ENCODE measurements around the gene RFT1. TPM values are rescaled to one million over a fixed set of nuclear protein-coding genes. Genes with fewer than 3 reads are reported as not detected.

RFT1 gene
- total and polyA plus RNA-seq, 2 of the 13 experiments (the other 11 are each of a cell fraction or from before 2014, with no cell fraction given), result 23.2 to 37.0 TPM

DNA sequence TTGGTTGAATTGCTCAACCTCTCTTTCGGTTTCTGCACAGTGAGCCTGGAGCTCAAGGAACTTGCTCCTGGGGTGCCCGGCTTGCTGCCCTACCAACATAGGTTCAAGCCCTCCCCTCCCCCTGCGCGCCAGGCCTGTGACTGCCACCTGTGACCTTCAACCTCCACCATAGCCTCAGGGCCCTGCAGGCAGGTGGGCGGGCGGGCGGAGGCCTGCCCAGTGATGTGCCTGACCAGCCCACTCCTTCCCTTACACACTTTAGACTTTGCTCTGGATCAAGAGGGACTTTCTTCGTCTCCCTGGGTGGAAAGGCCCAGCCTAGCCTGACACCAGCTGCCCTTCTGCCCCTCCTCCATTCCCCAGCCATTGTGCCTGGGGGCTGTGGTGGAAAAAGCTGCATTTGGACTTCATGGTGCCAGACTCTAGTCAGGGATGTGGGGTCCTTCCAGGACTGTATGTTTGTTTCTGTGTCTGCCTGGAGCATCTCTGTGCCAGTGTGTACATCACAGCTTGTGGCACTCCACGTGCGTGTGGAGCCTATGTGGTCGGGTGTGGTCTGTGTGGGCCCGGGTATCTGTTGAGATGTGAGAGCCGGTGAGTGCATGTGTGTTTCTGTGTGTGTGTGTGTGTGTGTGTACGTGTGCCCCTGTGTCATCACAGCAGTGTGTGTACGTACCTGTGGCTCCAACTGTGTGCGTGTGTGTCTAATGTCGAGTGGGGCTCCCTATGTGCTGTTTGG is 40.3 kb upstream of the RFT1 start (continued):
- TF ChIP-seq SNAPC2 (CRISPR knock-in tag; IDR thresholded peaks at IDR 0.05) (no peak), CBX5 (CRISPR knock-in tag; IDR thresholded peaks at IDR 0.05; ENCODE audit: borderline replicate concordance) (peak; percentile 42; the same call in 1 of the 2 replicates), ZFP36L2 (CRISPR knock-in tag; IDR thresholded peaks at IDR 0.05) (no peak), ZC3H13 (CRISPR knock-in tag; IDR thresholded peaks at IDR 0.05) (no peak), NFE2L1 (CRISPR knock-in tag; IDR thresholded peaks at IDR 0.05; ENCODE audit: borderline replicate concordance) (no peak), SIN3A (IDR thresholded peaks at IDR 0.05; ENCODE audit: borderline replicate concordance, low read depth, low read length) (0 out of 2 replicates have a peak, but pooled peaks have one; percentile 21), SOX6 (IDR thresholded peaks at IDR 0.05) (no peak), SOX6 (CRISPR knock-in tag; IDR thresholded peaks at IDR 0.05) (peak; percentile 46), XBP1 (CRISPR knock-in tag; IDR thresholded peaks at IDR 0.05) (no peak), WIZ (CRISPR knock-in tag; IDR thresholded peaks at IDR 0.05) (peak; percentile 7; the same call in 1 of the 2 replicates), PLRG1 (conservative IDR thresholded peaks at IDR 0.05) (no peak), TP53 (CRISPR knock-in tag; conservative IDR thresholded peaks at IDR 0.05) (no peak), ZNF382 (CRISPR knock-in tag; IDR thresholded peaks at IDR 0.05; ENCODE audit: borderline replicate concordance) (no peak), ZNF775 (CRISPR knock-in tag; IDR thresholded peaks at IDR 0.05; ENCODE audit: borderline replicate concordance) (no peak), THYN1 (CRISPR knock-in tag; IDR thresholded peaks at IDR 0.05; ENCODE audit: borderline replicate concordance, low read depth) (no peak), FOXJ3 (CRISPR knock-in tag; IDR thresholded peaks at IDR 0.05; ENCODE audit: borderline replicate concordance) (no peak), ZIK1 (CRISPR knock-in tag; IDR thresholded peaks at IDR 0.05; ENCODE audit: borderline replicate concordance, low read depth) (no peak)
- TF ChIP-seq, protein P1, sequence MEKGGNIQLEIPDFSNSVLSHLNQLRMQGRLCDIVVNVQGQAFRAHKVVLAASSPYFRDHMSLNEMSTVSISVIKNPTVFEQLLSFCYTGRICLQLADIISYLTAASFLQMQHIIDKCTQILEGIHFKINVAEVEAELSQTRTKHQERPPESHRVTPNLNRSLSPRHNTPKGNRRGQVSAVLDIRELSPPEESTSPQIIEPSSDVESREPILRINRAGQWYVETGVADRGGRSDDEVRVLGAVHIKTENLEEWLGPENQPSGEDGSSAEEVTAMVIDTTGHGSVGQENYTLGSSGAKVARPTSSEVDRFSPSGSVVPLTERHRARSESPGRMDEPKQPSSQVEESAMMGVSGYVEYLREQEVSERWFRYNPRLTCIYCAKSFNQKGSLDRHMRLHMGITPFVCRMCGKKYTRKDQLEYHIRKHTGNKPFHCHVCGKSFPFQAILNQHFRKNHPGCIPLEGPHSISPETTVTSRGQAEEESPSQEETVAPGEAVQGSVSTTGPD (CRISPR knock-in tag; IDR thresholded peaks at IDR 0.05), result peak; percentile 27; the same call in 1 of the 2 replicates
- TF ChIP-seq, protein P2, sequence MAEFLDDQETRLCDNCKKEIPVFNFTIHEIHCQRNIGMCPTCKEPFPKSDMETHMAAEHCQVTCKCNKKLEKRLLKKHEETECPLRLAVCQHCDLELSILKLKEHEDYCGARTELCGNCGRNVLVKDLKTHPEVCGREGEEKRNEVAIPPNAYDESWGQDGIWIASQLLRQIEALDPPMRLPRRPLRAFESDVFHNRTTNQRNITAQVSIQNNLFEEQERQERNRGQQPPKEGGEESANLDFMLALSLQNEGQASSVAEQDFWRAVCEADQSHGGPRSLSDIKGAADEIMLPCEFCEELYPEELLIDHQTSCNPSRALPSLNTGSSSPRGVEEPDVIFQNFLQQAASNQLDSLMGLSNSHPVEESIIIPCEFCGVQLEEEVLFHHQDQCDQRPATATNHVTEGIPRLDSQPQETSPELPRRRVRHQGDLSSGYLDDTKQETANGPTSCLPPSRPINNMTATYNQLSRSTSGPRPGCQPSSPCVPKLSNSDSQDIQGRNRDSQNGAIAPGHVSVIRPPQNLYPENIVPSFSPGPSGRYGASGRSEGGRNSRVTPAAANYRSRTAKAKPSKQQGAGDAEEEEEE (CRISPR knock-in tag; IDR thresholded peaks at IDR 0.05; ENCODE audit: borderline replicate concordance), result no peak
- TF ChIP-seq, protein P3, sequence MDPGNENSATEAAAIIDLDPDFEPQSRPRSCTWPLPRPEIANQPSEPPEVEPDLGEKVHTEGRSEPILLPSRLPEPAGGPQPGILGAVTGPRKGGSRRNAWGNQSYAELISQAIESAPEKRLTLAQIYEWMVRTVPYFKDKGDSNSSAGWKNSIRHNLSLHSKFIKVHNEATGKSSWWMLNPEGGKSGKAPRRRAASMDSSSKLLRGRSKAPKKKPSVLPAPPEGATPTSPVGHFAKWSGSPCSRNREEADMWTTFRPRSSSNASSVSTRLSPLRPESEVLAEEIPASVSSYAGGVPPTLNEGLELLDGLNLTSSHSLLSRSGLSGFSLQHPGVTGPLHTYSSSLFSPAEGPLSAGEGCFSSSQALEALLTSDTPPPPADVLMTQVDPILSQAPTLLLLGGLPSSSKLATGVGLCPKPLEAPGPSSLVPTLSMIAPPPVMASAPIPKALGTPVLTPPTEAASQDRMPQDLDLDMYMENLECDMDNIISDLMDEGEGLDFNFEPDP (CRISPR knock-in tag; conservative IDR thresholded peaks at IDR 0.05), result 0 out of 2 replicates have a peak, but pooled peaks have one; percentile 63
- TF ChIP-seq, protein P4, sequence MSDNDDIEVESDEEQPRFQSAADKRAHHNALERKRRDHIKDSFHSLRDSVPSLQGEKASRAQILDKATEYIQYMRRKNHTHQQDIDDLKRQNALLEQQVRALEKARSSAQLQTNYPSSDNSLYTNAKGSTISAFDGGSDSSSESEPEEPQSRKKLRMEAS (IDR thresholded peaks at IDR 0.05), result peak; percentile 74
- TF ChIP-seq, protein P5, sequence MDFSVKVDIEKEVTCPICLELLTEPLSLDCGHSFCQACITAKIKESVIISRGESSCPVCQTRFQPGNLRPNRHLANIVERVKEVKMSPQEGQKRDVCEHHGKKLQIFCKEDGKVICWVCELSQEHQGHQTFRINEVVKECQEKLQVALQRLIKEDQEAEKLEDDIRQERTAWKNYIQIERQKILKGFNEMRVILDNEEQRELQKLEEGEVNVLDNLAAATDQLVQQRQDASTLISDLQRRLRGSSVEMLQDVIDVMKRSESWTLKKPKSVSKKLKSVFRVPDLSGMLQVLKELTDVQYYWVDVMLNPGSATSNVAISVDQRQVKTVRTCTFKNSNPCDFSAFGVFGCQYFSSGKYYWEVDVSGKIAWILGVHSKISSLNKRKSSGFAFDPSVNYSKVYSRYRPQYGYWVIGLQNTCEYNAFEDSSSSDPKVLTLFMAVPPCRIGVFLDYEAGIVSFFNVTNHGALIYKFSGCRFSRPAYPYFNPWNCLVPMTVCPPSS (IDR thresholded peaks at IDR 0.05), result no peak
- TF ChIP-seq, protein P6, sequence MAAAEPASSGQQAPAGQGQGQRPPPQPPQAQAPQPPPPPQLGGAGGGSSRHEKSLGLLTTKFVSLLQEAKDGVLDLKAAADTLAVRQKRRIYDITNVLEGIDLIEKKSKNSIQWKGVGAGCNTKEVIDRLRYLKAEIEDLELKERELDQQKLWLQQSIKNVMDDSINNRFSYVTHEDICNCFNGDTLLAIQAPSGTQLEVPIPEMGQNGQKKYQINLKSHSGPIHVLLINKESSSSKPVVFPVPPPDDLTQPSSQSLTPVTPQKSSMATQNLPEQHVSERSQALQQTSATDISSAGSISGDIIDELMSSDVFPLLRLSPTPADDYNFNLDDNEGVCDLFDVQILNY (CRISPR knock-in tag; conservative IDR thresholded peaks at IDR 0.05), result no peak
